ENCODE data around the gene ASPSCR1. TPM values are rescaled to one million over a fixed set of nuclear protein-coding genes. Genes with fewer than 3 reads are reported as not detected.

ASPSCR1 gene
- total and polyA plus RNA-seq, 2 of the 13 experiments (the other 11 are each of a cell fraction or from before 2014, with no cell fraction given), result 274 to 314 TPM

DNA sequence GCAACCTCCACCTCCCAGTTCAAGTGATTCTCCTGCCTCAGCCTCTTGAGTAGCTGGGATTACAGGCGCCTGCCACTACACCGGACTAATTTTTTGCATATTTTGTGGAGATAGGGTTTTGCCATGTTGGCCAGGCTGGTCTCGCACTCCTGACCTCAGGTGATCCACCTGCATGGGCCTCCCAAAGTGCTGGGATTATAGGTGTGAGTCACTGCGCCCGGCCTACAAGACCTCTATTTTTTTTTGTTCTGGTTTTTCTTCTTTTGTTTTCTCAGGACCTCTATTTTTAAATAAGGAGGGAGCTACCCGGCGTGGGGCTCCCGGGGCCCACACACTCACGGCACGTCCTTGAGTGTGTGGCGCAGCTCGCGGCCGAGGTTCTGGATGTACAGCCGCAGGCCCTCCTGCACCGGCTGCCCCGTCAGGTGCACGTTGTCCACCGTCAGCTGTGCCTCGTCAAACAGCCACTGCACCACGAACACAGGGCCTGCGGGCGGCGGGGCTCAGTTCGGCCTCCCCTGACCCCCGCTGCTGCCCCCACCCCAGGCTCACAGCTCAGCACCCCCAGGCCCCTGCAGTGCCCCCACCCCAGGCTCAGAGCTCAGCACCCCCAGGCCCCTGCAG is 22.3 kb upstream of the ASPSCR1 start (continued):
- TF ChIP-seq ZNF142 (CRISPR knock-in tag; IDR thresholded peaks at IDR 0.05) (no peak), NFKBIZ (CRISPR knock-in tag; IDR thresholded peaks at IDR 0.05) (no peak), ZBTB33 (CRISPR knock-in tag; IDR thresholded peaks at IDR 0.05) (peak; percentile 43; the same call in 1 of the 2 replicates), THAP9 (CRISPR knock-in tag; IDR thresholded peaks at IDR 0.05; ENCODE audit: borderline replicate concordance) (no peak), ZSCAN9 (CRISPR knock-in tag; IDR thresholded peaks at IDR 0.05; ENCODE audit: borderline replicate concordance) (no peak), ZSCAN31 (CRISPR knock-in tag; IDR thresholded peaks at IDR 0.05; ENCODE audit: low read depth) (no peak), SOX13 (IDR thresholded peaks at IDR 0.05) (no peak), SOX13 (CRISPR knock-in tag; conservative IDR thresholded peaks at IDR 0.05 in 1 of 2, IDR thresholded peaks at IDR 0.05 in 1 of 2) (no peak), ZNF350 (CRISPR knock-in tag; IDR thresholded peaks at IDR 0.05; ENCODE audit: borderline replicate concordance, low read depth) (no peak), HINFP (CRISPR knock-in tag; IDR thresholded peaks at IDR 0.05; ENCODE audit: low read depth) (no peak)
- TF ChIP-seq, protein P1, sequence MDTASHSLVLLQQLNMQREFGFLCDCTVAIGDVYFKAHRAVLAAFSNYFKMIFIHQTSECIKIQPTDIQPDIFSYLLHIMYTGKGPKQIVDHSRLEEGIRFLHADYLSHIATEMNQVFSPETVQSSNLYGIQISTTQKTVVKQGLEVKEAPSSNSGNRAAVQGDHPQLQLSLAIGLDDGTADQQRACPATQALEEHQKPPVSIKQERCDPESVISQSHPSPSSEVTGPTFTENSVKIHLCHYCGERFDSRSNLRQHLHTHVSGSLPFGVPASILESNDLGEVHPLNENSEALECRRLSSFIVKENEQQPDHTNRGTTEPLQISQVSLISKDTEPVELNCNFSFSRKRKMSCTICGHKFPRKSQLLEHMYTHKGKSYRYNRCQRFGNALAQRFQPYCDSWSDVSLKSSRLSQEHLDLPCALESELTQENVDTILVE (CRISPR knock-in tag; IDR thresholded peaks at IDR 0.05), result no peak
